Parathyroid adenoma (tissue), 2 donors: ENCODE results near the gene SIPA1L3.
"Not testable (repeated sequence)": the region's sequence is repeated elsewhere in the genome, so short reads cannot be mapped to it uniquely, and the experiment has no call there.

ENCODE experiments used
- H2AFZ ChIP-seq: fragments of 300-600 bp; sonication (generic); one replicate; pipeline ENCODE4 v1.7.0; 2017; ENCODE audit warnings: antibody characterized with exemption, mild to moderate bottlenecking
- H3K27ac ChIP-seq: fragments of 300-600 bp; sonication (generic); one replicate; pipeline ENCODE4 v1.7.0; 2017
- H3K27me3 ChIP-seq: fragments of 300-600 bp; sonication (generic); one replicate; pipeline ENCODE4 v1.7.0; 2017; ENCODE audit warnings: low read length; ENCODE audit not compliant: control insufficient read depth, insufficient read depth
- H3K36me3 ChIP-seq: fragments of 300-600 bp; sonication (generic); one replicate; pipeline ENCODE4 v1.7.0; 2017; ENCODE audit warnings: low read length; ENCODE audit not compliant: control insufficient read depth, insufficient read depth
- H3K4me1 ChIP-seq: fragments of 300-600 bp; sonication (generic); one replicate; pipeline ENCODE4 v1.7.0; 2017; ENCODE audit warnings: control low read depth
- H3K4me2 ChIP-seq: fragments of 300-600 bp; sonication (generic); one replicate; pipeline ENCODE4 v1.7.0; 2017; ENCODE audit warnings: low read length
- H3K4me3 ChIP-seq: fragments of 300-600 bp; sonication (generic); one replicate; pipeline ENCODE4 v1.7.0; 2017; ENCODE audit warnings: low read depth, low read length
- H3K79me2 ChIP-seq: fragments of 300-600 bp; sonication (generic); one replicate; pipeline ENCODE4 v1.7.0; 2017; ENCODE audit warnings: control low read depth
- H3K9ac ChIP-seq: fragments of 300-600 bp; sonication (generic); one replicate; pipeline ENCODE4 v1.7.0; 2017; ENCODE audit warnings: mild to moderate bottlenecking
- H3K9me3 ChIP-seq: fragments of 300-600 bp; sonication (generic); one replicate; pipeline ENCODE4 v1.7.0; 2017; ENCODE audit warnings: low read length; ENCODE audit not compliant: control insufficient read depth
- CTCF ChIP-seq: fragments of 300-600 bp; sonication (generic); IDR thresholded peaks from one replicate; pipeline ENCODE4 v1.7.0; 2017; ENCODE audit warnings: antibody characterized with exemption, mild to moderate bottlenecking
- donor health status: primary hyperparathyroidism.

SIPA1L3 gene

GRCh38 chr19:38062959-38063761 is 156.2 kb downstream of the SIPA1L3 start:
- Histone ChIP-seq H3K9ac (no peak overlapping the region), H3K9me3 (no peaks in the 10 kb centered on the region), H2AFZ (no peak overlapping the region), H3K27ac (no peak overlapping the region), H3K4me1 (no peaks in the 10 kb centered on the region), H3K36me3 (no peaks in the 10 kb centered on the region), H3K27me3 (no peaks in the 10 kb centered on the region), H3K4me2 (no peak overlapping the region), H3K4me3 (no peak overlapping the region), H3K79me2 (peaks cover 5% of the 10 kb centered on the region)
- no peak for TF ChIP-seq CTCF

GRCh38 chr19:38063928-38064327 is 156.9 kb downstream of the SIPA1L3 start:
- Histone ChIP-seq H3K27me3 (no peaks in the 10 kb centered on the region), H3K9ac (no peak overlapping the region), H3K4me2 (no peak overlapping the region), H3K9me3 (no peaks in the 10 kb centered on the region), H2AFZ (no peak overlapping the region), H3K27ac (no peak overlapping the region), H3K36me3 (no peaks in the 10 kb centered on the region), H3K79me2 (peaks cover 5% of the 10 kb centered on the region), H3K4me1 (no peaks in the 10 kb centered on the region), H3K4me3 (no peak overlapping the region)
- no peak for TF ChIP-seq CTCF

GRCh38 chr19:38064661-38065425 is 157.8 kb downstream of the SIPA1L3 start:
- Histone ChIP-seq H3K79me2 (peaks cover 4% of the 10 kb centered on the region), H3K27ac (no peak overlapping the region), H2AFZ (no peak overlapping the region), H3K27me3 (no peaks in the 10 kb centered on the region), H3K9ac (no peak overlapping the region), H3K4me3 (no peak overlapping the region), H3K4me2 (no peak overlapping the region), H3K36me3 (no peaks in the 10 kb centered on the region), H3K9me3 (no peaks in the 10 kb centered on the region), H3K4me1 (no peaks in the 10 kb centered on the region)
- TF ChIP-seq CTCF = no peak

GRCh38 chr19:38065775-38066174 is 158.8 kb downstream of the SIPA1L3 start:
- not testable (repeated sequence) for H3K27me3 ChIP-seq, H3K4me1 ChIP-seq, H3K4me2 ChIP-seq, H3K9me3 ChIP-seq, H3K36me3 ChIP-seq, H3K9ac ChIP-seq, H3K4me3 ChIP-seq, H2AFZ ChIP-seq, H3K27ac ChIP-seq, H3K79me2 ChIP-seq

GRCh38 chr19:38068826-38069225 is 161.8 kb downstream of the SIPA1L3 start:
- H3K9ac ChIP-seq = no peak overlapping the region
- H3K4me1 ChIP-seq = no peaks in the 10 kb centered on the region
- no peaks in the 10 kb centered on the region for H3K36me3 ChIP-seq
- H3K4me2 ChIP-seq = no peak overlapping the region
- no peak overlapping the region for H2AFZ ChIP-seq
- H3K79me2 ChIP-seq = peaks cover 2% of the 10 kb centered on the region
- H3K27me3 ChIP-seq = no peaks in the 10 kb centered on the region
- no peak overlapping the region for H3K4me3 ChIP-seq
- no peak overlapping the region for H3K27ac ChIP-seq
- TF ChIP-seq CTCF = no peak
- H3K9me3 ChIP-seq = no peaks in the 10 kb centered on the region
